Adipocyte (in vitro differentiated cells): Measurements from ENCODE around the gene PPP1R16B.

Experiments used
- DNase-seq: peaks from one replicate; pipeline ENCODE4 v3.0.0-alpha.2; 2015; ENCODE audit warnings: low read depth
- H3K27me3 ChIP-seq: replicated peaks from 2 replicates; pipeline ENCODE4 v1.7.0; 2013; ENCODE audit warnings: mild to moderate bottlenecking, low read length, moderate library complexity; ENCODE audit not compliant: control insufficient read depth, insufficient read depth
- H3K36me3 ChIP-seq: 2 replicates; pipeline ENCODE4 v1.7.0; 2013; ENCODE audit warnings: low read length, mild to moderate bottlenecking, moderate library complexity; ENCODE audit not compliant: control insufficient read depth, insufficient read depth, severe bottlenecking
- H3K4me1 ChIP-seq: 2 replicates; pipeline ENCODE4 v1.7.0; 2013; ENCODE audit warnings: mild to moderate bottlenecking, low read length, moderate library complexity; ENCODE audit not compliant: control insufficient read depth, insufficient read depth
- H3K4me3 ChIP-seq: 2 replicates; pipeline ENCODE4 v1.7.0; 2013; ENCODE audit warnings: mild to moderate bottlenecking, low read length, moderate library complexity
- H3K9ac ChIP-seq: 2 replicates; pipeline ENCODE4 v1.7.0; 2013; ENCODE audit warnings: mild to moderate bottlenecking, low read length, moderate library complexity
- H3K9me3 ChIP-seq: 2 replicates; pipeline ENCODE4 v1.7.0; 2013; ENCODE audit warnings: mild to moderate bottlenecking, low read length, moderate library complexity; ENCODE audit not compliant: control insufficient read depth

Gene PPP1R16B

GRCh38 chr20:38805502-38805957 lies at the start of gene PPP1R16B:
TSS of gene PPP1R16B (plus strand) at chr20:38805697. CDS start at chr20:38835926, 30,229 bp downstream.
- Histone ChIP-seq H3K9ac (no peak within 1 kb of the TSS), H3K4me1 (no peaks in the 10 kb centered on the region), H3K4me3 (peak within 1 kb of the TSS; percentile 58), H3K9me3 (no peaks in the 10 kb centered on the region), H3K36me3 (no peaks in the 10 kb centered on the region), H3K27me3 (peaks cover 38% of the 10 kb centered on the region)
- DNase-seq = peak; percentile 48

- H3K36me3 ChIP-seq = peaks cover 79% of the 10 kb centered on the region
- H3K4me3 ChIP-seq = no peak overlapping the region
- H3K4me1 ChIP-seq = no peaks in the 10 kb centered on the region
- no peaks in the 10 kb centered on the region for H3K9me3 ChIP-seq
- DNase-seq = no peak
- no peak overlapping the region for H3K9ac ChIP-seq
- H3K27me3 ChIP-seq = no peaks in the 10 kb centered on the region
Observed at GRCh38 chr20:38757145-38757775, 48.2 kb upstream of the PPP1R16B start.

- Histone ChIP-seq H3K27me3 (no peaks in the 10 kb centered on the region), H3K9me3 (no peaks in the 10 kb centered on the region), H3K36me3 (peaks cover 81% of the 10 kb centered on the region)
Observed at GRCh38 chr20:38759106-38759505, 46.4 kb upstream of the PPP1R16B start.

GRCh38 chr20:38760978-38761377 lies 44.5 kb upstream of the PPP1R16B start:
- peaks cover 74% of the 10 kb centered on the region for H3K36me3 ChIP-seq

More at GRCh38 chr20:38759106-38759505, 46.4 kb upstream of the PPP1R16B start:
- Histone ChIP-seq H3K9ac (no peak overlapping the region), H3K4me1 (peaks cover under 1% of the 10 kb centered on the region), H3K4me3 (no peak overlapping the region)
- DNase-seq = no peak

GRCh38 chr20:38762174-38762573 lies 43.3 kb upstream of the PPP1R16B start:
- H3K36me3 ChIP-seq = peaks cover 69% of the 10 kb centered on the region
- no peak overlapping the region for H3K9ac ChIP-seq
- no peaks in the 10 kb centered on the region for H3K9me3 ChIP-seq
- no peaks in the 10 kb centered on the region for H3K27me3 ChIP-seq
- no peak for DNase-seq
- H3K4me1 ChIP-seq = peaks cover 15% of the 10 kb centered on the region
- H3K4me3 ChIP-seq = no peak overlapping the region

More at GRCh38 chr20:38760978-38761377, 44.5 kb upstream of the PPP1R16B start:
- DNase-seq = no peak
- no peaks in the 10 kb centered on the region for H3K9me3 ChIP-seq
- H3K27me3 ChIP-seq = no peaks in the 10 kb centered on the region
- no peak overlapping the region for H3K9ac ChIP-seq
- no peak overlapping the region for H3K4me3 ChIP-seq
- H3K4me1 ChIP-seq = peaks cover 15% of the 10 kb centered on the region

GRCh38 chr20:38763616-38764015 lies 41.9 kb upstream of the PPP1R16B start:
- Histone ChIP-seq H3K27me3 (no peaks in the 10 kb centered on the region), H3K36me3 (peaks cover 70% of the 10 kb centered on the region), H3K4me3 (no peak overlapping the region), H3K4me1 (peaks cover 15% of the 10 kb centered on the region), H3K9me3 (no peaks in the 10 kb centered on the region), H3K9ac (no peak overlapping the region)
- DNase-seq = no peak

GRCh38 chr20:38764567-38765318 lies 40.8 kb upstream of the PPP1R16B start:
- Histone ChIP-seq H3K36me3 (peaks cover 62% of the 10 kb centered on the region), H3K9ac (no peak overlapping the region), H3K4me1 (peaks cover 15% of the 10 kb centered on the region), H3K27me3 (no peaks in the 10 kb centered on the region), H3K4me3 (no peak overlapping the region), H3K9me3 (no peaks in the 10 kb centered on the region)
- peak; percentile 80 for DNase-seq

GRCh38 chr20:38766071-38766470 lies 39.4 kb upstream of the PPP1R16B start:
- no peaks in the 10 kb centered on the region for H3K9me3 ChIP-seq
- peaks cover 15% of the 10 kb centered on the region for H3K4me1 ChIP-seq
- DNase-seq = peak; percentile 11
- H3K36me3 ChIP-seq = peaks cover 62% of the 10 kb centered on the region
- H3K27me3 ChIP-seq = no peaks in the 10 kb centered on the region
- no peak overlapping the region for H3K4me3 ChIP-seq
- no peak overlapping the region for H3K9ac ChIP-seq

GRCh38 chr20:38769376-38770295 lies 35.9 kb upstream of the PPP1R16B start:
- H3K27me3 ChIP-seq = no peaks in the 10 kb centered on the region
- no peak for DNase-seq
- H3K4me1 ChIP-seq = peaks cover 10% of the 10 kb centered on the region
- H3K9ac ChIP-seq = no peak overlapping the region
- H3K4me3 ChIP-seq = no peak overlapping the region
- peaks cover 63% of the 10 kb centered on the region for H3K36me3 ChIP-seq
- H3K9me3 ChIP-seq = peaks cover 7% of the 10 kb centered on the region

- Histone ChIP-seq H3K4me3 (no peak overlapping the region), H3K9me3 (peaks cover 7% of the 10 kb centered on the region), H3K9ac (no peak overlapping the region), H3K27me3 (no peaks in the 10 kb centered on the region), H3K4me1 (peaks cover under 1% of the 10 kb centered on the region), H3K36me3 (peaks cover 61% of the 10 kb centered on the region)
- DNase-seq = no peak
Observed at GRCh38 chr20:38770546-38770945, 35.0 kb upstream of the PPP1R16B start.

- Histone ChIP-seq H3K27me3 (no peaks in the 10 kb centered on the region), H3K4me3 (no peak overlapping the region), H3K36me3 (peaks cover 56% of the 10 kb centered on the region), H3K9me3 (peaks cover 7% of the 10 kb centered on the region), H3K9ac (no peak overlapping the region), H3K4me1 (no peaks in the 10 kb centered on the region)
- no peak for DNase-seq
Observed at GRCh38 chr20:38770970-38771369, 34.5 kb upstream of the PPP1R16B start.
